ENCODE results near the gene BTLA. TPM values are rescaled to one million over a fixed set of nuclear protein-coding genes. Genes with fewer than 3 reads are reported as not detected.

BTLA gene
- polyA plus RNA-seq, 1 experiment = not detected

DNA sequence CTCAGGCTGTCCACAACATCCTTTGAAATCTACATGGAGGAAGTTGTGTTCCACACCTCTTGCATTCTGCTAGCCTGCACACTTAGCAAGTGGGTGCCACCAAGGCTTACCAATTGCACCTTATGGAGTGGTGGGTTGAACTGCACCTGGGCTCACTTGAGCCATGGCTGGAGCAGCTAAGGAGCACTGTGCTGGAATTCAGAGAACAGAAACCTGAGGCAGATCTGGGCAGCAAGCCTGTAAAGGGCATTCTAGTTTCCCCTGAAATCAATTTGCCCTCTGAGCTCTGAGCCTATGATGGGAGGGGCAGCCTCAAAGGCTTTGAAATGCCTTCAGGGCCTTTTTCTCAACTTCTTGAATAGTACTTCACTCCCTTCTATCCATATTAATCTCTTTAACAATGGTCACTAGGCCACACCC, 18.0 kb downstream of the BTLA start:
- ChIA-PET POLR2A (no interaction called here), CTCF (no interaction called here)
- TF ChIP-seq, protein P1, sequence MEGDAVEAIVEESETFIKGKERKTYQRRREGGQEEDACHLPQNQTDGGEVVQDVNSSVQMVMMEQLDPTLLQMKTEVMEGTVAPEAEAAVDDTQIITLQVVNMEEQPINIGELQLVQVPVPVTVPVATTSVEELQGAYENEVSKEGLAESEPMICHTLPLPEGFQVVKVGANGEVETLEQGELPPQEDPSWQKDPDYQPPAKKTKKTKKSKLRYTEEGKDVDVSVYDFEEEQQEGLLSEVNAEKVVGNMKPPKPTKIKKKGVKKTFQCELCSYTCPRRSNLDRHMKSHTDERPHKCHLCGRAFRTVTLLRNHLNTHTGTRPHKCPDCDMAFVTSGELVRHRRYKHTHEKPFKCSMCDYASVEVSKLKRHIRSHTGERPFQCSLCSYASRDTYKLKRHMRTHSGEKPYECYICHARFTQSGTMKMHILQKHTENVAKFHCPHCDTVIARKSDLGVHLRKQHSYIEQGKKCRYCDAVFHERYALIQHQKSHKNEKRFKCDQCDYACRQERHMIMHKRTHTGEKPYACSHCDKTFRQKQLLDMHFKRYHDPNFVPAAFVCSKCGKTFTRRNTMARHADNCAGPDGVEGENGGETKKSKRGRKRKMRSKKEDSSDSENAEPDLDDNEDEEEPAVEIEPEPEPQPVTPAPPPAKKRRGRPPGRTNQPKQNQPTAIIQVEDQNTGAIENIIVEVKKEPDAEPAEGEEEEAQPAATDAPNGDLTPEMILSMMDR (IDR thresholded peaks at IDR 0.05; ENCODE audit: insufficient read depth, low read depth, low read length) = no peak
- no peak for DNase-seq (ENCODE audit: low read depth)
- no peak overlapping the region for H3K4me3 ChIP-seq (ENCODE audit: low read depth, low read length)
- no peaks in the 10 kb centered on the region for H3K27me3 ChIP-seq (ENCODE audit: control insufficient read depth, insufficient read depth, low read length)
- H3K36me3 ChIP-seq (ENCODE audit: control insufficient read depth, insufficient read depth, low read length) = no peaks in the 10 kb centered on the region

DNA sequence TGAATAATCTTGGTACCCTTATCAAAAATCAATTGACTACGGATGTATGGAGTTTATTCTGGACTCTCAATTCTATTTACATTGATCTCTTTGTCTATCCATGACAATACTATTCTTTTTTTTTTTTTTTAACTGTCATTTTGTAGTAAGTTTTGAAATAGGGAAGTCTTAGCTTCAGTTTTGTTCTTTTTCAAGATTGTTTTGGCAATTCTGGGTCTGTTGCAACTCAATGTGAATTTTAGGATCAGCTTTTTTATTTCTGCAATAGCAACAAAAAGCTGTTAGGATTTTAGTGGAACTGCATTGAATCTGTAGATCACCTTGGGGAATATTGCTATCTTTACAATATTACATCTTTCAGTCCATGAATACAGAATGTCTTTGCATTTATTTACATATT, 21.4 kb downstream of the BTLA start:
- DNase-seq (ENCODE audit: low read depth) = no peak
- no peaks in the 10 kb centered on the region for H3K27me3 ChIP-seq (ENCODE audit: control insufficient read depth, insufficient read depth, low read length)
- no peaks in the 10 kb centered on the region for H3K36me3 ChIP-seq (ENCODE audit: control insufficient read depth, insufficient read depth, low read length)
- H3K4me3 ChIP-seq (ENCODE audit: low read depth, low read length) = no peak overlapping the region
- TF ChIP-seq, protein P1 (IDR thresholded peaks at IDR 0.05; ENCODE audit: insufficient read depth, low read depth, low read length) = no peak
- CTCF ChIA-PET = interaction anchor here (0.9 kb wide), 1 partner anchor 150 kb away, joined by 4 read pairs; no protein-coding TSS in a partner anchor
- POLR2A ChIA-PET = no interaction called here

DNA sequence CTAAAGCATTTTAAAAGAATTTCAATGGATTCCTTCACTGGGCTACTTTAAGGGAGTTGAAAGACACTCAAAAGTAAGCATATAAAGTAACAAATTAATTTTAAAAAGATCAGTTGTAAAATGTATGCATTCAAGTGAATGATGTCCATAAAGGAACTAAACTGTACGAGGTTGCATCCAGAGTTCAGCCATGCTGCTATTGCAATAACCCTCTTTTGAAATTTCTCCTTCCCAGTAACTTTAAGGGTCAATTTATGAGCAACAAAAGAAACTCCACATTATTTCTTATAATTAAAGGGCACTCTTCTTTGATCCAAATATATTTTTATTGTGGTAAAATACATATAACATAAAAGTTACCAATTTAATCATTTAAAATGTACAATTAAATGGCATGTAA, 22.9 kb downstream of the BTLA start:
- no peak overlapping the region for H3K4me3 ChIP-seq (ENCODE audit: low read depth, low read length)
- H3K27me3 ChIP-seq (ENCODE audit: control insufficient read depth, insufficient read depth, low read length) = no peaks in the 10 kb centered on the region
- TF ChIP-seq, protein P1 (IDR thresholded peaks at IDR 0.05; ENCODE audit: insufficient read depth, low read depth, low read length) = no peak
- ChIA-PET POLR2A (no interaction called here), CTCF (no interaction called here)
- H3K36me3 ChIP-seq (ENCODE audit: control insufficient read depth, insufficient read depth, low read length) = no peaks in the 10 kb centered on the region
- DNase-seq (ENCODE audit: low read depth) = no peak

DNA sequence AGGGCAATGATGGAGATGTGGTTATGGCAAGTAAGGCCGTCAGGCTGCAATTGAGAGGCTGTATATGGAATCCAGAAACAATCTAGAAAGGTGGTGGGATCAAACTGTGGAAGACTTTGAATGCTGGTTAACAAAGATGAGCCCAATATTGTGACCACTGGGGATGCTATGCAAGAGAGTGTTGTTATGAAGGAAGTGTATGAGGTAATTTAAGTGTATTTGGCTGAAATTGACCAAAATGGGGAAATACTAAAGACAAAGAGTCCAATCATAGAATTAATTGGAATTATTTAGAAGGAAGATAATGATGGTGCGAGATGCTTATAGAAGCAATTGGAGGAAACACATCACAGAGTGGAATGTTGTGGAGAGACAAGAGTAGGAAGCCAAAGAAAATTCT, 24.5 kb downstream of the BTLA start:
- POLR2A ChIA-PET = no interaction called here
- TF ChIP-seq, protein P1 (IDR thresholded peaks at IDR 0.05; ENCODE audit: insufficient read depth, low read depth, low read length) = no peak
- Histone ChIP-seq H3K27me3 (ENCODE audit: control insufficient read depth, insufficient read depth, low read length) (no peaks in the 10 kb centered on the region), H3K4me3 (ENCODE audit: low read depth, low read length) (no peak overlapping the region), H3K36me3 (ENCODE audit: control insufficient read depth, insufficient read depth, low read length) (no peaks in the 10 kb centered on the region)
- CTCF ChIA-PET = no interaction called here
- DNase-seq (ENCODE audit: low read depth) = no peak

DNA sequence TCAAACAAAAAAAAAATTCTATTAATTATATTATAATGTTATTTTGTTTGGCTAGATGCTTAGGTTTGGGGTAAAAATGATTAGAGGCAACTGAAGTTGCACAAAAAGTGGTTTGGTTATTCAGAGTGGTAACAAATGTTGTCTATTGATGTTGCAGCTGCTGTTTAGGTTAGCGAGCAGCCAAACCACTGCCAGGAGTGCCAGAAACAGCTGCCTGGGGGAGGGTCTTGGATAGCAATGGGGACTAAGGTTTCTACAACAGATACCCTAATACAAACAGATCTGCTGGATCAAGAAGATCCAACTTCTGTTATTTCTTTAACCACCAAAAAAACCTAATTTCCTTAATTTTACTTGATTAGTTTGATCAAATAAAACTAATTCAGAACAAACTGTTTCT, 26.6 kb downstream of the BTLA start:
- no peak for DNase-seq (ENCODE audit: low read depth)
- no peak overlapping the region for H3K4me3 ChIP-seq (ENCODE audit: low read depth, low read length)
- no peaks in the 10 kb centered on the region for H3K36me3 ChIP-seq (ENCODE audit: control insufficient read depth, insufficient read depth, low read length)
- ChIA-PET CTCF (interaction anchor here (0.7 kb wide), 1 partner anchor 21 kb away, joined by 4 read pairs; no protein-coding TSS in a partner anchor), POLR2A (no interaction called here)
- TF ChIP-seq, protein P1 (IDR thresholded peaks at IDR 0.05; ENCODE audit: insufficient read depth, low read depth, low read length) = no peak
- no peaks in the 10 kb centered on the region for H3K27me3 ChIP-seq (ENCODE audit: control insufficient read depth, insufficient read depth, low read length)

All from BJ (cell line).